IPS DF 6.9 (cell line): ENCODE data around the gene EOLA2.
A peak's percentile ranks its signal among the peaks of the same experiment; 100 is the strongest.
"Not testable (repeated sequence)": the region's sequence is repeated elsewhere in the genome, so short reads cannot be mapped to it uniquely, and the experiment has no call there.

Experiments used
- DNase-seq: peaks from one replicate; pipeline ENCODE4 v3.0.0-alpha.2; 2013; ENCODE audit warnings: low read depth, low spot score
- H3K27ac ChIP-seq: one replicate; pipeline ENCODE4 v1.5.1; 2013; ENCODE audit warnings: low read length, control low read depth
- H3K27me3 ChIP-seq: 2 replicates; pipeline ENCODE4 v1.6.1; 2013; ENCODE audit warnings: mild to moderate bottlenecking, low read length; ENCODE audit not compliant: control insufficient read depth, insufficient read depth
- H3K36me3 ChIP-seq: 2 replicates; pipeline ENCODE4 v1.6.1; 2013; ENCODE audit warnings: low read length; ENCODE audit not compliant: control insufficient read depth, insufficient read depth
- H3K4me1 ChIP-seq: 2 replicates; pipeline ENCODE4 v1.6.1; 2013; ENCODE audit warnings: low read length; ENCODE audit not compliant: control insufficient read depth, insufficient read depth
- H3K4me3 ChIP-seq: 2 replicates; pipeline ENCODE4 v1.5.1; 2013; ENCODE audit warnings: mild to moderate bottlenecking, low read length
- H3K9me3 ChIP-seq: 2 replicates; pipeline ENCODE4 v1.6.1; 2013; ENCODE audit warnings: low read length, inconsistent platforms; ENCODE audit not compliant: control insufficient read depth, insufficient read depth
- WGBS: extraction: QIAGEN DNeasy Blood & Tissue Kit; methylation state at CpG from one replicate; pipeline ENCODE4 v1.1.7; 2013; ENCODE audit warnings: mixed read lengths, missing lambda C conversion rate; ENCODE audit not compliant: insufficient read length, insufficient coverage; 5-methylcytosine and 5-hydroxymethylcytosine counted together

EOLA2 gene

GRCh38 chrX:149948016-149948415 is 9.7 kb upstream of the EOLA2 start:
- Histone ChIP-seq H3K27ac (no peak overlapping the region), H3K27me3 (no peaks in the 10 kb centered on the region), H3K4me3 (no peak overlapping the region), H3K4me1 (no peaks in the 10 kb centered on the region), H3K36me3 (no peaks in the 10 kb centered on the region), H3K9me3 (no peaks in the 10 kb centered on the region)
- WGBS = no CpG with 5 or more reads among the region's 3 CpGs
- no peak for DNase-seq

GRCh38 chrX:149946932-149947331 is 8.6 kb upstream of the EOLA2 start:
- DNase-seq, H3K27me3 ChIP-seq, H3K4me1 ChIP-seq, H3K4me3 ChIP-seq, H3K36me3 ChIP-seq, H3K27ac ChIP-seq, H3K9me3 ChIP-seq: not testable (repeated sequence)
- WGBS = no CpG with 5 or more reads among the region's 3 CpGs

GRCh38 chrX:149945820-149946219 is 7.5 kb upstream of the EOLA2 start:
- H3K27me3 ChIP-seq, H3K4me3 ChIP-seq, DNase-seq, H3K4me1 ChIP-seq, H3K27ac ChIP-seq, H3K9me3 ChIP-seq, H3K36me3 ChIP-seq: not testable (repeated sequence)
- WGBS = no CpG with 5 or more reads among the region's 9 CpGs

- not testable (repeated sequence) for H3K27ac ChIP-seq, H3K4me3 ChIP-seq, DNase-seq, H3K4me1 ChIP-seq, H3K36me3 ChIP-seq, H3K27me3 ChIP-seq, H3K9me3 ChIP-seq
- no CpG with 5 or more reads among the region's 11 CpGs for whole genome bisulfite sequencing
Measured at GRCh38 chrX:149945087-149945670, 6.9 kb upstream of the EOLA2 start.

- not testable (repeated sequence) for H3K4me1 ChIP-seq, H3K4me3 ChIP-seq, H3K9me3 ChIP-seq, H3K27ac ChIP-seq, H3K36me3 ChIP-seq, DNase-seq, H3K27me3 ChIP-seq
- no CpG with 5 or more reads among the region's 11 CpGs for WGBS
Measured at GRCh38 chrX:149940674-149941024, 2.4 kb upstream of the EOLA2 start.

- H3K27me3 ChIP-seq = no peaks in the 10 kb centered on the region
- no peak overlapping the region for H3K27ac ChIP-seq
- H3K36me3 ChIP-seq = no peaks in the 10 kb centered on the region
- H3K9me3 ChIP-seq = no peaks in the 10 kb centered on the region
- peak overlapping the region; percentile 55; the same call in 1 of the 2 replicates for H3K4me3 ChIP-seq
- peak; percentile 78 for DNase-seq
- no CpG with 5 or more reads among the region's 27 CpGs for WGBS
- H3K4me1 ChIP-seq = 0 out of 2 replicates have a peak, but pooled peaks cover 1% of the 10 kb centered on the region
Measured at GRCh38 chrX:149939905-149940673, 1.8 kb upstream of the EOLA2 start.

- DNase-seq = no peak
- 0 out of 2 replicates have a peak, but pooled peaks cover 1% of the 10 kb centered on the region for H3K4me1 ChIP-seq
- WGBS = no CpG with 5 or more reads among the region's 17 CpGs
- no peaks in the 10 kb centered on the region for H3K27me3 ChIP-seq
- no peaks in the 10 kb centered on the region for H3K9me3 ChIP-seq
- H3K27ac ChIP-seq = no peak overlapping the region
- peak overlapping the region; percentile 55; the same call in 1 of the 2 replicates for H3K4me3 ChIP-seq
- no peaks in the 10 kb centered on the region for H3K36me3 ChIP-seq
Measured at GRCh38 chrX:149939655-149939904, 1.3 kb upstream of the EOLA2 start.

- no peaks in the 10 kb centered on the region for H3K9me3 ChIP-seq
- H3K36me3 ChIP-seq = no peaks in the 10 kb centered on the region
- H3K4me3 ChIP-seq = no peak overlapping the region; the same call in 1 of the 2 replicates
- no peak overlapping the region for H3K27ac ChIP-seq
- H3K27me3 ChIP-seq = no peaks in the 10 kb centered on the region
- DNase-seq = no peak
- WGBS = no CpG with 5 or more reads among the region's 50 CpGs
- H3K4me1 ChIP-seq = 0 out of 2 replicates have a peak, but pooled peaks cover 1% of the 10 kb centered on the region
Measured at GRCh38 chrX:149938881-149939654, 777 bp upstream of the EOLA2 start.

GRCh38 chrX:149937871-149938426 is 342 bp downstream of the EOLA2 start:
- WGBS = no CpG with 5 or more reads among the region's 46 CpGs
- Histone ChIP-seq H3K27ac (no peak overlapping the region), H3K9me3 (no peaks in the 10 kb centered on the region), H3K36me3 (no peaks in the 10 kb centered on the region), H3K4me3 (peak overlapping the region; percentile 61), H3K4me1 (0 out of 2 replicates have a peak, but pooled peaks cover 1% of the 10 kb centered on the region), H3K27me3 (no peaks in the 10 kb centered on the region)
- no peak for DNase-seq

GRCh38 chrX:149937328-149937727 is 963 bp downstream of the EOLA2 start:
- not testable (repeated sequence) for H3K4me1 ChIP-seq, H3K27ac ChIP-seq, H3K9me3 ChIP-seq, H3K27me3 ChIP-seq, H3K36me3 ChIP-seq, DNase-seq
- WGBS = no CpG with 5 or more reads among the region's 5 CpGs
- H3K4me3 ChIP-seq = peak overlapping the region; percentile 61; the same call in 1 of the 2 replicates
